HEK293 (cell line): ENCODE measurements around the gene ANGPTL5.

Experiments
- CTCF ChIA-PET: fragments of 350-600 bp; formaldehyde crosslinking; extraction: SDS; loops from one replicate; lab custom pipeline; 2021; ENCODE audit warnings: antibody characterized with exemption; lab: Yijun Ruan, JAX
- POLR2A ChIA-PET: fragments of 300-600 bp; formaldehyde crosslinking; extraction: SDS; loops from one replicate; lab custom pipeline; 2020; ENCODE audit warnings: antibody characterized with exemption, inconsistent platforms; lab: Yijun Ruan, JAX
- H3K27ac ChIP-seq: fragments of 200-500 bp; sonication (Bioruptor generic); 2 replicates; pipeline ENCODE4 v1.5.1; 2014; ENCODE audit warnings: low read depth, low read length, control low read depth, inconsistent platforms; ENCODE audit errors: extremely low read depth
- H3K36me3 ChIP-seq, 2 experiments: fragments of 200-500 bp in 1 of 2; sonication (Bioruptor generic) in 1 of 2; 1 replicate in 1 of 2; 2 replicates in 1 of 2; pipeline ENCODE4 v1.5.1; 2014 to 2017; ENCODE audit warnings: inconsistent platforms in 2 of 2, low read length in 2 of 2; ENCODE audit not compliant: control insufficient read depth in 2 of 2, insufficient read depth in 1 of 2
- H3K4me1 ChIP-seq: fragments of 200-500 bp; sonication (Bioruptor generic); 2 replicates; pipeline ENCODE4 v1.5.1; 2014; ENCODE audit warnings: mild to moderate bottlenecking, low read length, inconsistent platforms; ENCODE audit not compliant: control insufficient read depth, insufficient read depth
- H3K4me3 ChIP-seq: 2 replicates; pipeline ENCODE4 v1.5.1; 2011; ENCODE audit warnings: low read depth, mild to moderate bottlenecking, control low read depth, low read length, moderate library complexity
- H3K9me3 ChIP-seq: fragments of 200-500 bp; sonication (Bioruptor generic); 2 replicates; pipeline ENCODE4 v1.5.1; 2014; ENCODE audit warnings: low read depth, low read length, inconsistent platforms; ENCODE audit not compliant: control insufficient read depth, insufficient read depth
- PATZ1 ChIP-seq: fragments of 450-650 bp; formaldehyde crosslinking; IDR thresholded peaks from 2 replicates; pipeline ENCODE4 v1.5.1; 2016; ENCODE audit warnings: missing biosample characterization, missing genetic modification characterization
- PRDM2 ChIP-seq: fragments of 450-650 bp; formaldehyde crosslinking; IDR thresholded peaks from 2 replicates; pipeline ENCODE4 v1.5.1; 2016; ENCODE audit warnings: missing biosample characterization, missing genetic modification characterization, borderline replicate concordance
- REST ChIP-seq: fragments of 450-650 bp; formaldehyde crosslinking; IDR thresholded peaks from 2 replicates; pipeline ENCODE4 v1.5.1; 2016; ENCODE audit warnings: missing biosample characterization, missing genetic modification characterization
- ZBTB6 ChIP-seq: fragments of 450-650 bp; formaldehyde crosslinking; IDR thresholded peaks from 2 replicates; pipeline ENCODE4 v1.5.1; 2017; ENCODE audit warnings: missing biosample characterization, missing genetic modification characterization
- ZNF10 ChIP-seq: fragments of 450-650 bp; formaldehyde crosslinking; IDR thresholded peaks from 2 replicates; pipeline ENCODE4 v1.5.1; 2017; ENCODE audit warnings: missing biosample characterization, missing genetic modification characterization
- ZNF121 ChIP-seq: fragments of 450-650 bp; formaldehyde crosslinking; IDR thresholded peaks from 2 replicates; pipeline ENCODE4 v1.5.1; 2016; ENCODE audit warnings: missing biosample characterization, missing genetic modification characterization
- ZNF26 ChIP-seq: fragments of 450-650 bp; formaldehyde crosslinking; IDR thresholded peaks from 2 replicates; pipeline ENCODE4 v1.5.1; 2016; ENCODE audit warnings: missing biosample characterization, missing genetic modification characterization
- ZNF335 ChIP-seq: fragments of 450-650 bp; formaldehyde crosslinking; conservative IDR thresholded peaks from 2 replicates; pipeline ENCODE4 v1.5.1; 2016; ENCODE audit warnings: missing biosample characterization, missing genetic modification characterization
- ZNF555 ChIP-seq: fragments of 450-650 bp; formaldehyde crosslinking; conservative IDR thresholded peaks from 2 replicates; pipeline ENCODE4 v1.5.1; 2017; ENCODE audit warnings: missing biosample characterization, mild to moderate bottlenecking, missing genetic modification characterization, inconsistent platforms
- ZNF777 ChIP-seq: fragments of 450-650 bp; formaldehyde crosslinking; IDR thresholded peaks from 2 replicates; pipeline ENCODE4 v1.5.1; 2017; ENCODE audit warnings: missing biosample characterization, missing genetic modification characterization, borderline replicate concordance
- ZNF791 ChIP-seq: fragments of 450-650 bp; formaldehyde crosslinking; IDR thresholded peaks from 2 replicates; pipeline ENCODE4 v1.5.1; 2016; ENCODE audit warnings: missing biosample characterization, missing genetic modification characterization

The ANGPTL5 gene

GRCh38 chr11:101885631-101886030, 30.7 kb downstream of the ANGPTL5 start:
- no peak for TF ChIP-seq ZNF335 (tag by site-specific recombination)
- no peak for TF ChIP-seq ZNF10
- TF ChIP-seq ZBTB6 (tag by site-specific recombination): no peak
- CTCF ChIA-PET: interaction anchor here (0.6 kb wide), 1 partner anchor 456 kb away, joined by 3 read pairs; no protein-coding TSS in a partner anchor
- POLR2A ChIA-PET: no interaction called here

GRCh38 chr11:101881586-101881985, 34.7 kb downstream of the ANGPTL5 start:
- POLR2A ChIA-PET: no interaction called here
- no peak for TF ChIP-seq REST (tag by site-specific recombination)
- no peak for TF ChIP-seq PRDM2 (tag by site-specific recombination)
- TF ChIP-seq ZNF777 (tag by site-specific recombination): no peak
- no peak for TF ChIP-seq ZNF555
- no peak for TF ChIP-seq ZNF791 (tag by site-specific recombination)
- TF ChIP-seq PATZ1 (tag by site-specific recombination): no peak
- no peak for TF ChIP-seq ZNF26 (tag by site-specific recombination)
- no peak for TF ChIP-seq ZNF121 (tag by site-specific recombination)
- H3K4me3 ChIP-seq: no peak overlapping the region
- no peaks in the 10 kb centered on the region for H3K36me3 ChIP-seq
- CTCF ChIA-PET: interaction anchor here (0.8 kb wide), 1 partner anchor 163 kb away, joined by 4 read pairs; no protein-coding TSS in a partner anchor
- H3K27ac ChIP-seq: no peak overlapping the region
- no peaks in the 10 kb centered on the region for H3K4me1 ChIP-seq
- no peaks in the 10 kb centered on the region for H3K9me3 ChIP-seq

More at GRCh38 chr11:101885631-101886030, 30.7 kb downstream of the ANGPTL5 start:
- H3K4me3 ChIP-seq: no peak overlapping the region
- no peaks in the 10 kb centered on the region for H3K9me3 ChIP-seq
- no peak overlapping the region for H3K27ac ChIP-seq
- H3K36me3 ChIP-seq: no peaks in the 10 kb centered on the region
- no peaks in the 10 kb centered on the region for H3K4me1 ChIP-seq
